ENCODE measurements around the gene CSRP3. TPM values are rescaled to one million over a fixed set of nuclear protein-coding genes. Genes with fewer than 3 reads are reported as not detected.

The CSRP3 gene
- total and polyA plus RNA-seq, 9 of the 15 experiments (the other 6 are each of a cell fraction or from before 2014, with no cell fraction given): 0.14 TPM; not detected in 8

DNA sequence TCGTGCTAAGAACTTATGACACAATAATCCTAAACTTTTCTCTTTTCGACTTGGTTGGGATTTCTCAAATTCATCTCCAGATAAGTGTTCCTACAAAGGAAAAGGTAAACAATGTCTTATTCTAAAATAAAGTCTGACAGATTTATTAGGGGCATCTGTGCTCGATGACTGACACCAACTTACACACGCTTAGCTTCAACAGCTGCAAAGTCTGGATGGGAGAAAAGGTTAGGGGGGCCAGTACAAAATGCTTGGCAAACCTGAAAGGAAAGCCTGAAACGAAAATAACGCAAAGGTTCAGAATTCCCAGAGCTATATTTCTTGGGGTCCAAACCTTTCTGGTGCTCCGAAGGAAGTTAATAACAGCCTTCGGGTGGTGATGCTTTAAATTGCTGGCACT lies 35.6 kb upstream of the CSRP3 start:
- Histone ChIP-seq H3K36me3 (ENCODE audit: control insufficient read depth, insufficient read depth, low read length) (peaks cover 65% of the 10 kb centered on the region), H3K79me2 (ENCODE audit: control insufficient read depth, insufficient read depth, low read length) (peaks cover 31% of the 10 kb centered on the region), H3K9ac (ENCODE audit: insufficient read depth in 1 of 2, low read depth in 2 of 2, low read length in 2 of 2) (no peak overlapping the region), H3K27ac (ENCODE audit: extremely low read depth, low read depth, low read length) (no peak overlapping the region), H3K9me3 (replicated peaks; ENCODE audit: control insufficient read depth, insufficient read depth, low read depth, low read length) (no peaks in the 10 kb centered on the region), H3K4me2 (ENCODE audit: insufficient read depth, low read length) (no peak overlapping the region), H3K9me1 (ENCODE audit: control insufficient read depth, insufficient read depth, low read length) (no peaks in the 10 kb centered on the region), H3K4me3 (no peak overlapping the region), H4K20me1 (replicated peaks; ENCODE audit: control insufficient read depth, insufficient read depth, low read length) (no peaks in the 10 kb centered on the region), H3K4me1 (replicated peaks in 1 of 2; ENCODE audit: control insufficient read depth in 2 of 2, insufficient read depth in 2 of 2, low read length in 2 of 2) (peaks cover 8 to 9% of the 10 kb centered on the region in 2 experiments; a peak in 3 of 5 replicates), H3K27me3 (ENCODE audit: control insufficient read depth in 2 of 2, insufficient read depth in 2 of 2, low read length in 2 of 2) (no peaks in the 10 kb centered on the region), H2AFZ (ENCODE audit: low read depth, low read length) (no peak overlapping the region)
- WGBS (ENCODE audit: insufficient coverage, low coverage, missing lambda C conversion rate): 95% methylated on average over 8 of the region's 8 CpGs
- in situ Hi-C loops (cut with MboI): no loop called here
- POLR2A ChIA-PET: no interaction called here
- no peak for FAIRE-seq
- CTCF ChIA-PET (ENCODE audit: low intra/inter-chr PET ratio): no interaction called here
- BruUV-seq (replicated peaks): no TSS peak
- no peak for ATAC-seq
- no peak for DNase-seq (ENCODE audit: extremely low read depth in 1 of 4, low spot score in 3 of 4)
- intact Hi-C loops (cut with micrococcal nuclease): no loop called here
- TF ChIP-seq SAFB2 (IDR thresholded peaks at IDR 0.05; ENCODE audit: borderline replicate concordance, low read depth, low read length, severe bottlenecking) (no peak), SMAD4 (CRISPR knock-in tag; conservative IDR thresholded peaks at IDR 0.05) (no peak), ERF (CRISPR knock-in tag; IDR thresholded peaks at IDR 0.05) (no peak), RNF2 (IDR thresholded peaks at IDR 0.05) (no peak), ZC3H11A (IDR thresholded peaks at IDR 0.05; ENCODE audit: low read depth, low read length) (no peak), SAP30 (IDR thresholded peaks at IDR 0.05; ENCODE audit: borderline replicate concordance, insufficient read depth, low read depth, low read length, poor library complexity, severe bottlenecking) (no peak), HMG20B (CRISPR knock-in tag; IDR thresholded peaks at IDR 0.05) (no peak), KLF10 (CRISPR knock-in tag; IDR thresholded peaks at IDR 0.05) (no peak), ZNF134 (CRISPR knock-in tag; conservative IDR thresholded peaks at IDR 0.05) (no peak), EZH2 (IDR thresholded peaks at IDR 0.05; ENCODE audit: borderline replicate concordance, low read depth, low read length) (no peak), KDM1A (IDR thresholded peaks at IDR 0.05) (no peak), CTBP1 (IDR thresholded peaks at IDR 0.05; ENCODE audit: borderline replicate concordance) (no peak), ZNF121 (CRISPR knock-in tag; conservative IDR thresholded peaks at IDR 0.05) (no peak), NFIX (CRISPR knock-in tag; IDR thresholded peaks at IDR 0.05; ENCODE audit: low read depth) (no peak), TAF9B (IDR thresholded peaks at IDR 0.05; ENCODE audit: partially characterized antibody) (no peak)
- TF ChIP-seq, protein P1, sequence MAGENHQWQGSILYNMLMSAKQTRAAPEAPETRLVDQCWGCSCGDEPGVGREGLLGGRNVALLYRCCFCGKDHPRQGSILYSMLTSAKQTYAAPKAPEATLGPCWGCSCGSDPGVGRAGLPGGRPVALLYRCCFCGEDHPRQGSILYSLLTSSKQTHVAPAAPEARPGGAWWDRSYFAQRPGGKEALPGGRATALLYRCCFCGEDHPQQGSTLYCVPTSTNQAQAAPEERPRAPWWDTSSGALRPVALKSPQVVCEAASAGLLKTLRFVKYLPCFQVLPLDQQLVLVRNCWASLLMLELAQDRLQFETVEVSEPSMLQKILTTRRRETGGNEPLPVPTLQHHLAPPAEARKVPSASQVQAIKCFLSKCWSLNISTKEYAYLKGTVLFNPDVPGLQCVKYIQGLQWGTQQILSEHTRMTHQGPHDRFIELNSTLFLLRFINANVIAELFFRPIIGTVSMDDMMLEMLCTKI (IDR thresholded peaks at IDR 0.05; ENCODE audit: partially characterized antibody): no peak
- TF ChIP-seq, protein P2, sequence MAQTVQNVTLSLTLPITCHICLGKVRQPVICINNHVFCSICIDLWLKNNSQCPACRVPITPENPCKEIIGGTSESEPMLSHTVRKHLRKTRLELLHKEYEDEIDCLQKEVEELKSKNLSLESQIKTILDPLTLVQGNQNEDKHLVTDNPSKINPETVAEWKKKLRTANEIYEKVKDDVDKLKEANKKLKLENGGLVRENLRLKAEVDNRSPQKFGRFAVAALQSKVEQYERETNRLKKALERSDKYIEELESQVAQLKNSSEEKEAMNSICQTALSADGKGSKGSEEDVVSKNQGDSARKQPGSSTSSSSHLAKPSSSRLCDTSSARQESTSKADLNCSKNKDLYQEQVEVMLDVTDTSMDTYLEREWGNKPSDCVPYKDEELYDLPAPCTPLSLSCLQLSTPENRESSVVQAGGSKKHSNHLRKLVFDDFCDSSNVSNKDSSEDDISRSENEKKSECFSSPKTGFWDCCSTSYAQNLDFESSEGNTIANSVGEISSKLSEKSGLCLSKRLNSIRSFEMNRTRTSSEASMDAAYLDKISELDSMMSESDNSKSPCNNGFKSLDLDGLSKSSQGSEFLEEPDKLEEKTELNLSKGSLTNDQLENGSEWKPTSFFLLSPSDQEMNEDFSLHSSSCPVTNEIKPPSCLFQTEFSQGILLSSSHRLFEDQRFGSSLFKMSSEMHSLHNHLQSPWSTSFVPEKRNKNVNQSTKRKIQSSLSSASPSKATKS (CRISPR knock-in tag; IDR thresholded peaks at IDR 0.05): no peak
